GM18526 (cell line): ENCODE data around the gene RPL10.

Experiments used
- POLR2A ChIP-seq: IDR thresholded peaks from 3 replicates; pipeline ENCODE4 v1.6.1; 2011; ENCODE audit not compliant: insufficient read length; ENCODE audit errors: extremely low read depth

Gene RPL10

DNA sequence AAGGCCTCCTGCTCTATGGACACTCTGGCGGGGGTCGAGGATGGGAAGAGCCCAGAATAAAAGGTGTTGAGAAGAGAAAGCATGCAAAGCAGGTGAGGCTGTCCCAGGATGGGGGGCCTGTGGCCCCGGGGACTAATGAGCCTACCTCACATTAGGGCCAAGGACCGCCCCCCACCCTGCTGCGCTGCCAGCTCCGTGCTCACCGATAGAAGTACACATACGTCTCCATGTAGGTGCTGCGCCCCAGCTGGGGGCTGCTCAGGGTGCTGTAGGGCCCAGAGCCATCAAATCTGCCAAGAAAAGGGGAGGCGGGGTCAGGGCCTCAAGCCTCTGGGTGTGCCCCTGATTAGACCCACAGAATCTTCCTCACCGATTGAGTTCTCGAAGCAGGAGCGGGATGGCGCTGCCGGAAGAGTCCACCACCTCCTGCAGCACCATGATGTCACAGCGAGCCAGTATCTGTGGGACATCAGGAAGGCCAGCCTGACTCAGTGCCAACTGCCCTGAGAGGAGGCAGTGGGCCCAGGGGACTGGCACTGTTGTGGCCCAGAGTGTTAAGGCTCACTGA lies 6.5 kb downstream of the RPL10 start:
- TF ChIP-seq POLR2A, result no peak

DNA sequence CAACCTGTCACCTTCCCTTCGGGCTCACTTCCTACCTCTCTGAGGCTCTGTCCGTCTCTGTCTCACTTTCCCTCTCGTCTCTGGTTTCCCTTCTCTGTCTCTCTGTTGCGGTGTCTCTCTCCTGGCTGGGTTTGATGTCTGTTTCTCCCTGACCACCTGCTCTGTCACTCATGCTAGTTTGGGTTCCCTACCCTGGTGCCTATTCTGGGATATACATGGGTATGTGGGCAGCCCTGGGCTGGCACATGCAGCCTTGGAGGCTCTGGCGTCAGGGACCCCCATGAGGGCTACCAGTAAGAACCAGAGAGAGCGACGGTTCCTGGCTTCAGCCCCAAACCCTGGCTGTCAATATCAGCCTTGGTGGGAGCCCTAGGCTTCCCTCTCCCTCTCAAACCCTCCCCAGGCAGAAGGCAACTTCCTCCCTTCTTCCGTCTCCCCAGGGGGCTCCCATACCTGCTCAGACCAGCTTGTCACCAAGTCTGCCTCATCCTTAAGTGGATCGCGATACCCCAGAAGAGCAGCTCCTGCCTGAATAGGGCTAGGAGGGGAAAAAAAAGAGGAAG lies 10.6 kb downstream of the RPL10 start:
- TF ChIP-seq POLR2A, result no peak

DNA sequence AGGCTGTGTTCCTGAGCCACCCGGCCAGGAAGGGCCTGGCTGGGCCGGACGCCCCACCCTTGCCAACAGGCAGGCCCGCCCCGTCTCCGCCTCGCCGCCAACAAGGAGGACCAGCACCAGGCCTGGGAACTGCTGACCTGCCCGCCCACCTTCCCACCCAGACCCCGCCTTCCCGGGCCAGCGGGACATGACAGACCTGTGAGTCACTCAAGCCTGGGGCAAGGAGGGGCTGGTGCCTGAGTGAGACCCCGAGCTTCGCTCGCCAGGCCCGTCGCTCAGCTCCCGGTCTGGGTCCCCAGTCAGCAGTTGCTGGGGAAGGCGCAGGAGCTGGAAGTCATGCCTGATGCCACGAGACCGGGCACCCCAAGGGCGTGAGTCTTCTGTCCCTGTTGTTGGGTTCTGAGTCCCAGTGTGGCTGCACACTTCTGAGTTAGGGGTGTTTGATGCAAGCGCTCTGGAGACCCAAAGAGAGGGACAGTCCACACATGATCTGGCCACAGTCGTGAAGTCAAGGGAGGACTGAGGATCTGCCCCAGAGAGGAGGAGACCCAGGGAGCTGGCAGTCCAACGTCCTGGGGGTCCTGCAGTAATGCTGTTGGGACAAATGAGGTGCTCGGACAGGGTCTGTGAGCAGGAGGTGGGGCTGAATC lies 11.2 kb downstream of the RPL10 start, which contains the start of gene DNASE1L1:
Gene DNASE1L1, minus strand, starts transcription at position 33 of the 650 bp plus-strand sequence. CDS start 3,686 bp downstream, outside the sequence.
- no peak for TF ChIP-seq POLR2A

DNA sequence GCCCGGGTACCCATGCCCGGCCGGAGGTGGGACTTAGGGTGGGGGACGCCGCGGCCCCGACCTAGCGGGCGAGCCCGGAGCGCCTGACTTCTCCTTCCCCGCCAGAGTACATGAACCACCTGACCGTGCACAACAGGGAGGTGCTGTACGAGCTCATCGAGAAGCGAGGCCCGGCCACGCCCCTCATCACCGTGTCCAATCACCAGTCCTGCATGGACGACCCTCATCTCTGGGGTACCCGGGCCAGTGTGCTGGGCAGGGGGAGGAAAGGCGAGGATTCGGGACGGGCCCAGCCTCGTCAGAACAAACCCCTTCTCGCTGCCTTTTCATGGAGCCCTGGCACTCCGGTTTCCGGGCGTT lies 13.8 kb downstream of the RPL10 start:
- TF ChIP-seq POLR2A, result peak; percentile 48

DNA sequence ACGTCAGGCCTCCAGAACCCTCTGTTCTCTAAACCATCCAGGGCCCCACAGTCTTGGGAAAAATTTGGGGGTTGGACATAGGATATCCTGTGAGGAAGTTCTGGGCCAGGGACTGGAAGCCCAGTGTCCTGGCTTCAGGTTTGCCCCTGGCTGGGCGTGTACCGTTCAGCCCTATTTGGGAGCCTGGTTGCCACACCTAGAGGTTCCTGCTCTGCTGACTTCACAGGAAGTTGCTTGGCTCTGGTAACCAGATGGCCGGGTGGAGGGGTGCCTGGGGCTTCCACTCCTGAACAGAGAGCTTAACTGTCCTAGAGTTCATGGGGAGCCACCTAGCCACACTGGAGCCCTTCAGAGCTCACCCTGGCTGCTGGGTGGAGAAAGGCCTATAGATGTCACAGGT lies 14.3 kb downstream of the RPL10 start:
- TF ChIP-seq POLR2A, result no peak

DNA sequence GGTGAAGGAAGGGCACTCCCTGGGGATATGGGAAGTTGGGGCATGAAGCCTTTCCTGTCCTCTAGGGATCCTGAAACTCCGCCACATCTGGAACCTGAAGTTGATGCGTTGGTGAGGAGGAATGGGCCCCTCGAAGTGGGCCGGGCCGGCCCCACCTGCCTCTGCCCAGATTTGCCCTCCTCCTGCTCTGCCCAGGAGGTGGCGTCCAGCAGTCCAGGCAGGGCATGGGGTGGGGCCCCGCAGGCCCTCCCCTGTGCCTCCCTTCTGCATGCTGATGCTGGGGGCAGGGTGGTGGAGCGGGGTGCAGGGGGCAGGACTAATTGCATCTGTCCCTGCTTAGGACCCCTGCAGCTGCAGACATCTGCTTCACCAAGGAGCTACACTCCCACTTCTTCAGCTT lies 15.0 kb downstream of the RPL10 start:
- TF ChIP-seq POLR2A, result no peak

DNA sequence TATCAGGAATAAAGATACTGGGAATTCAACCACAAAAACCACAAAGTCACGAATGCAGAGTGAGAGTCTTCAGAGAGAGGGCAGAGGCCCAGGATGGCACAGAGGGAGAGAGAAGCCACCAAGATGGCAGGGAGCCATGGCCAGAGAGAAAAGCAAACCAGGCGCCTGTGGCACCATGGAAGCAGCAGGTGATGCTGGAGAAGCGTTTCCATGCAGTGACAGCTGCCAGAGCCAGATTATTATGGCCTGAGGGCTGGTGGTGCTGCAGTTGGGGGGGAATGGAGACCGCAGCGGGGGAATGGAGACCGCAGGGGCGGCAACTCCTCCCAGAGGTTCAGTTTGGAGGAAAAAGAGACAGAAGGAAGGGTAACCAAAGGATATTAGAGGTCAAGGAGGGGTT lies 19.0 kb downstream of the RPL10 start:
- no peak for TF ChIP-seq POLR2A

DNA sequence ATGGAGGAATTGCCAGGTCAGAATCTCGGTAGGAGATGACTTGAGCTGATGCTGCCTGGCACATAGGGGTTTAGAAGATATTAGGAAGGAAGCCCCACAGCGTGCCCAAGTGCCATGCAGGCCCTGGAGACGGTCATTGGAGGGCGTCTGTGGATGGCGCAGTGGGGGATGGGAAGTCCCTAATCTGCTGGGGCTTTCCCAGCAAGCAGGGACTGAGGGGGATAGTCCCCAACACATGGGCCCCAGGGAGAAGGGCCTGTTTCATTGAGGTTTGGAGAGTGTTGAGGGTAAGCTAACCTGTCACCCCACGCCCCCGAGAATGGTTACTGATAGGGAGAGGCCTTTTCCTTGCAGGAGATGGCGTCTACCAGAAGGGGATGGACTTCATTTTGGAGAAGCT lies 21.0 kb downstream of the RPL10 start:
- no peak for TF ChIP-seq POLR2A

DNA sequence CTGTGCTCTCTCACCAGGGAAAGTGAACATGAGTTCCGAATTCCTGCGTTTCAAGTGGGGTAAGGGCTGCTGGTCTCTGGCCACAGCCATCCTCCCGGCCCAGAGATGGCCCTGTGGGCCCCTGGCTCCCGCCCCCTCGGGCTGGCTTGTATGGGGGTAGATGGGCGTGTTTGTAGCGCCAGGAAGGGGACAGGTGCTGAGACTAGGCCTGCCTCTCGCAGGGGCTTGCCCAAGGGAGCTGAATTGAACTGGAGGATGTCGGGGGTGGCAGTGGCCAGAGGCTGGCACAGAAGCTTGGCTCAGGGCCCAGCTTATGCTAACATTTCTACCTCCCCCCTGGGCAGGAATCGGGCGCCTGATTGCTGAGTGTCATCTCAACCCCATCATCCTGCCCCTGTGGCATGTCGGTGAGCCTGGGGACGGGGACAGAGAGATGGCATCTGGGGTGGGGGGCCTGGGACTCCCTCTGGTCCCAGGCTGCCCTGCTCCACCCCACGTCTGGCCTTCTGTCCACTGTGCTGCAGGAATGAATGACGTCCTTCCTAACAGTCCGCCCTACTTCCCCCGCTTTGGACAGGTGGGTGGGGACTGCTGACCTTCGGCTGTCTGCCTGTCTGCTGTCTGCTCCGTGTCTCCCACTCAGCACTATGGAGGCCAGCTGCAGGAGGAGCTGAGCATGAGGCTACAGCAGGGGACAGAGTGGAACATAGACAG lies 21.7 kb downstream of the RPL10 start:
- no peak for TF ChIP-seq POLR2A

DNA sequence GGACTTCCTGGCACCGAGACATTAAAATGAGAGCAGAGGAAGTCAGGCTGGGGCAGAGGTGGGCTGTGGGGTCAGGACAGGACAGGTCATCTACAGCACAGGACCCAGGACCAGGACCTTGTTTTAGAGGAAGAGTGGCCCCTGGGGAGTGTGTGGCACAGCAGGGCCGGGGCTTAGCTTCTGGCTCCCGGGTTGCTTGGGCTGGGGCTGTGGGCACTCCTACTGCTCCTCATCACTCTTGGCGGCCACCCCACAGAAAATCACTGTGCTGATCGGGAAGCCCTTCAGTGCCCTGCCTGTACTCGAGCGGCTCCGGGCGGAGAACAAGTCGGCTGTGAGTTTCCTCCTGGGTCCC lies 22.2 kb downstream of the RPL10 start:
- TF ChIP-seq POLR2A, result no peak

DNA sequence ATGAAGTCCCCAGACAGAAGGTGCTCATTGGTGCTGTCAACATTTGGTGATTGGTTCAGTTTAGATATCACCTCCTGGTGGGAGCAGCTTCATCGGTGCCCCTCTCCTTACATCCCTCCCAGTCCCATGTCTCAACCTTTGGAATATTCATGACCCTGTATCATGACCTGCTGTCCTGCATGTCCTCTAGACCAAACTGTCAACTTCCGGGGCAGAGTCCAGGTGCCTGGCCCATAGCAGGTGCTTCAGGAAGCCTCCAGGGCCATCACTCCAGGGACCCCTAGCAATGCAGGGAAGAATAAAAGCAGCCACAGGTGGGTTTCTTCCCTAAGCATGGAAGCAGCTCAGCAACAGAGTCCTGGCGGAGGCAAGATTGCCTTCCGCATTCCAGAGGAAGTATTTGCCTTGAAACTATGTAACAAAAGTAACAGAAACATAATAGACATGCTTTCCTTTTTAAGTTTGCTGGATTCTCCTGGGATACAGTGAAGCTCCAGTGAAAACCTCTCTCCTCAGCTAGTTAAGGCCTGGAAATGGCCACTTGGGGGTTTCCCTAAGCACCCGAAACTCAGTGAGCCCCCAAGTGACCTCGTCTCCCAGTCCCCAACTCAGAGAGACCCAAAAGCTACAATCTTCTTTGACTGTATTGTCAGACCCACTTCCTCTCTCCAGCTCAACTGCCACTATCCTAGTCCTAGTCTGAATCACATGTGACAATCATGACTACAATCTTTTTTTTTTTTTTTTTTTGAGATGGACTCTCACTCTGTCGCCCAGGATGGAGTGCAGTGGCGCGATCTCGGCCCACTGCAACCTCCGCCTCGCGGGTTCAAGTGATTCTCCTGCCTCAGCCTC lies 29.0 kb downstream of the RPL10 start:
- no peak for TF ChIP-seq POLR2A

DNA sequence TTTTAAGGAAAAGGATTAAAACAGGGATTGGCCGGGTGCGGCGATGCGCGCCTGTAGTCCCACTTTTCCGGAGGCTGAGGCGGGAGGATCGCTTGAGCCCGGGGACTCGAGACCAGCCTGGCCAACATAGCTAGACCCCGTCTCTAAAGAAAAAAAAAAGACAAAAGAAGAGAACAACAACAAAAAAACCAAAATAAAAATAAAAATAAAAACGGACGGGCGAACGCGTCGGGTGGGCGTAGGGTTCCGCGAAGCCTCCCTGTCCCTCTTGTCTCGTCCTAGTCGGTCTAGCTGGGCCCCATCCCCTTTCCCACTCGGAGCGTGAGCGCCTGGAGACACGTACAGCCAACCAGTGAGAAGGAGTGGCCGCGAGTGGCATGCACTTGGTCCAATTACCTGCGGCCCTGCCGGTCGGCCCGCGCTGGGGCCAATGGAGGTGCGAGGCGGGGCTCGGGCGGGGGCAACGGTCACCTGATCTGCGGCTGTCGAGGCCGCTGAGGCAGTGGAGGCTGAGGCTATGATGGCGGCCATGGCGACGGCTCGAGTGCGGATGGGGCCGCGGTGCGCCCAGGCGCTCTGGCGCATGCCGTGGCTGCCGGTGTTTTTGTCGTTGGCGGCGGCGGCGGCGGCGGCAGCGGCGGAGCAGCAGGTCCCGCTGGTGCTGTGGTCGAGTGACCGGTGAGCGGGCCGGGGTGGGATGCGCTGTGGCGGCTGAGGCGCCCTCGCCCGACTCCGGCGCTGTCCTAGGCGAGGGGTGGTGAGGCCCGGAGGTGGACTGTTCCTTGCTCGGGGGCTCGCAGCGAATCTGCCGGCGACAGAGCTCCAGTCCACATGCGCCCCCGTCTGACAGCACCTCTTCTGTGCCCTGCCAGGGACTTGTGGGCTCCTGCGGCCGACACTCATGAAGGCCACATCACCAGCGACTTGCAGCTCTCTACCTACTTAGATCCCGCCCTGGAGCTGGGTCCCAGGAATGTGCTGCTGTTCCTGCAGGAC lies 30.3 kb downstream of the RPL10 start, which contains the start of gene ATP6AP1:
Gene ATP6AP1, plus strand, starts transcription at position 502 of the 996 bp plus-strand sequence. Its CDS starts 16 bp downstream, at position 518.
- peak; percentile 56 for TF ChIP-seq POLR2A

DNA sequence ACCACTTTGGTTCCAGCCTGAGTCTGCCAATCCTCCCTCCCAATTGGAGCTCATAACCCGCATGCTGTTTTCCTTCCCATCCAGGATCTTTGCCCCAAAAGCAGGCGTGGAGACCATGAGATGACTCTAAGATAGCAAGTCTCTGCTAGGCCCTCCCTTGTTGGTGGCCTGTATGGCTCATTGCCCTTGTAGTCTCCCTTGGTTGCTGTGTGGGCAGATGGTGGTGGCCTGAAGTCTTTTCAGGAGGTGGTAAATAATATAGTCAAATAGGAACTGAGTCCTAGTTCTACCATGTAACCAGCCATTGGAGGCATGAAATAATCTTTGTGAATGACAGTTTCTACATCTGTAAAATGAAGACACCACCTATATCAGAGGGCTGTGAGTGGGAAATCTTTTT lies 31.5 kb downstream of the RPL10 start:
- no peak for TF ChIP-seq POLR2A

DNA sequence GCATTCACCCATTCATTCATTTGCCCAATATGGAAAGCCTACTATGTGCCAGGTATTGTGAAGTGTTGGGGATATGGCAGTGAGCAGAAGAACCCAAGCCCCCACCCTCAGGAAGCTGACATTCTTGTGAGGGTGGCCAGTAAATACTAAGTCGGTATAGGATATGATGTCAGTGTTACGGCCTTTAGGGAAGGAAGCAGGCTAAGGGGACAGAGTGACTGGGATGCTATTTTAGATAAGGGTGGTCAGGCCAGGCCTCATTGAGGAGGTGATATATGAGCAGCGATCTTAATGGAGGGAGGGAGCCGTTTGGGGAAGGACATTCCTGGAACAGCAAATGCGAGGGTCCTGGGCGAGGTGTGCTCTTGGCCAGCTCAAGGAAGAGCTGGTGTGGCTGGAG lies 32.3 kb downstream of the RPL10 start:
- TF ChIP-seq POLR2A, result no peak

DNA sequence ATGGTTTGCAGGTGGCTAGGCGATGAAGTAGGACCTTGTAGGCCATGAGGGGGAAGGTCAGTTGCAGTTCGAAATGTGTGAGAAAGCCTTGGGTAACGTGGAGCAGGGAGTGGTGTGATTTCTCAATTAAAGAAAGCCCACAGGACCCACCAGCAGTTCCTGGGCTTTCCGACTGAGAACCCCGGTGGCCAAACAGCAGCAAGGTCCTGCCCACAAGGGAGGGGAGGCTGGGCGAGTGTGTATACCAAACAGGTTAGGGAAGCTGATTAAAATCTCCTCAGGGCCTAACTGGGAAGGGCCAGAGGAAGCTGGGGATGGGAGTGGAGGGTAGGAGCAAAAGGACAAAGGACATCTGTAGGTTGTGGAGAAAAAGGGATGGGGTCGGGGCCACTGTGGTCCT lies 32.7 kb downstream of the RPL10 start:
- TF ChIP-seq POLR2A, result no peak

DNA sequence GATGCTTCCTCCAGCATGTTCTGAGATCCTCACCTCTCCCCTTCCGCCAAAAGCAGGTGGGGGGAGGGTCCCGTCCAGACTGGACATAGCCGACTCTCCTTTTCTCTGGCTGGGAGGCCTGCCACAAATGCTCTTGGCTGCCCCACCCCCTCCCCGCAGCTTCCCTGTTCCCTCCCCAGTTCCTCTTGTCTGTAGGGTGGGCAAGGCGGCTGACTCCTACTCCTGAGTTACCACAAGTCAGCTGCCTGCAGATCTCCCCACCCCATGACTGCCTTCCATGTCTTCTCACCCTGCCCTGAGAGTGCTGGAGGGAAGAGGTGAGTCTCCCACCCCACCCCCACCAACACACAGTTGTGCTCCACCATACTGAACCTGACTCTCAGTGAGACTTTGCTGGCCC lies 33.2 kb downstream of the RPL10 start:
- TF ChIP-seq POLR2A, result no peak
